ENCODE data around the gene TBX19.

DNA sequence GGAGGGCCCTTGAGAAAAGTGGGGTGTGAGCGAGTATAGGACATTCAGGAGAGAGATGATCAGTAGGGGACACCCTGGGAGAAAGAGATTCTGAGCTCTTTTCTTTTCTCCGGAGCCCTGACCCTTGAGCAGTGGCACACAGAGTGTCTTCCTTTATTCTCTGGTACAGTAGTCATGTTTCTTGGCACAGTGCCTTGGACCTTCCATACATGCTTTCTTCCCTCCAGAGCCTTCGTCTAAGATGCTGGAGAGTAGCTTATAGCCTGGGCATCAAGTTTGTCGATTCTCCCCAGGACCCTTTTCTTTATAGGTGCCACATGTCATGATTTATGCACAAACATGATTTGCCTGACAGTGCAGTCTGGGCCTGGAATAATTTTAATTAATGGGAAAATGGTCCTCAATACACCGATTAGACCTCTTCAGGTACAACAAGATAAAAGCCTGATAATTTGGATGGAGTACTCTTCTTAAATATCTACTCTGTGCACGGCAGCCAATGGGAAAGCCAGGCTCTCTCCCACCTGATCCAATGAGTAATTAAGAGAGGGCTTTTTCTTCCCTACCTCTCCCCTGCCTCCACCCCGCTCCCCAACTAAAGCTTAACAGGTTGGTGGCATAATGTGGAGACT lies at the start of gene TBX19:
- TF ChIP-seq CTCF (IDR thresholded peaks at IDR 0.05 in 4 of 5, conservative IDR thresholded peaks at IDR 0.05 in 1 of 5) = no peak
- TF ChIP-seq POLR2A (IDR thresholded peaks at IDR 0.05) = no peak
